Trophoblast cell (in vitro differentiated cells and primary cell): Measurements from ENCODE around the gene ATP5MC2.

Source experiments
- DNase-seq, 2 donors: peaks; one replicate each; pipeline ENCODE4 v3.0.0-alpha.2; 2016
- H2AFZ ChIP-seq: 2 replicates; pipeline ENCODE4 v1.6.1; 2013; ENCODE audit warnings: low read length, moderate library complexity, mild to moderate bottlenecking; ENCODE audit not compliant: insufficient read depth, poor library complexity
- H2AK5ac ChIP-seq: 2 replicates; pipeline ENCODE4 v1.6.1; 2013; ENCODE audit warnings: mild to moderate bottlenecking, low read length
- H2BK120ac ChIP-seq: 2 replicates; pipeline ENCODE4 v1.6.1; 2013; ENCODE audit warnings: low read length, mild to moderate bottlenecking, moderate library complexity; ENCODE audit not compliant: insufficient read depth, poor library complexity
- H2BK12ac ChIP-seq: 2 replicates; pipeline ENCODE4 v1.6.1; 2013; ENCODE audit warnings: mild to moderate bottlenecking, low read length, moderate library complexity
- H2BK5ac ChIP-seq: 2 replicates; pipeline ENCODE4 v1.6.1; 2013; ENCODE audit warnings: low read length, low read depth, moderate library complexity, mild to moderate bottlenecking; ENCODE audit not compliant: poor library complexity
- H3K14ac ChIP-seq: 2 replicates; pipeline ENCODE4 v1.6.1; 2013; ENCODE audit warnings: mild to moderate bottlenecking, low read length
- H3K18ac ChIP-seq: 2 replicates; pipeline ENCODE4 v1.6.1; 2013; ENCODE audit warnings: mild to moderate bottlenecking, low read length
- H3K23ac ChIP-seq: 2 replicates; pipeline ENCODE4 v1.6.1; 2013; ENCODE audit warnings: low read length
- H3K27ac ChIP-seq: 2 replicates; pipeline ENCODE4 v1.5.1; 2013; ENCODE audit warnings: low read depth, mild to moderate bottlenecking, inconsistent platforms, low read length, moderate library complexity
- H3K27me3 ChIP-seq: 2 replicates; pipeline ENCODE4 v1.6.1; 2013; ENCODE audit warnings: inconsistent platforms, mild to moderate bottlenecking, low read length, moderate library complexity; ENCODE audit not compliant: insufficient read depth
- H3K36me3 ChIP-seq, 2 experiments: 1 replicate in 1 of 2; 2 replicates in 1 of 2; pipeline ENCODE4 v1.6.1; 2013; ENCODE audit warnings: low read length in 2 of 2, mild to moderate bottlenecking in 2 of 2, moderate library complexity in 1 of 2; ENCODE audit not compliant: insufficient read depth in 2 of 2, control insufficient read depth in 1 of 2
- H3K4ac ChIP-seq: 2 replicates; pipeline ENCODE4 v1.6.1; 2013; ENCODE audit warnings: low read depth, mild to moderate bottlenecking, low read length, moderate library complexity
- H3K4me1 ChIP-seq, 2 experiments: 1 replicate in 1 of 2; 2 replicates in 1 of 2; pipeline ENCODE4 v1.6.1; 2013; ENCODE audit warnings: low read length in 2 of 2, mild to moderate bottlenecking in 2 of 2, moderate library complexity in 1 of 2; ENCODE audit not compliant: insufficient read depth in 2 of 2, control insufficient read depth in 1 of 2
- H3K4me2 ChIP-seq: 2 replicates; pipeline ENCODE4 v1.6.1; 2013; ENCODE audit warnings: inconsistent platforms, mild to moderate bottlenecking, low read length, moderate library complexity
- H3K4me3 ChIP-seq: 2 replicates; pipeline ENCODE4 v1.5.1; 2013; ENCODE audit warnings: mild to moderate bottlenecking, low read depth, low read length, inconsistent platforms
- H3K79me1 ChIP-seq: one replicate; pipeline ENCODE4 v1.6.1; 2013; ENCODE audit warnings: low read length
- H3K79me2 ChIP-seq: 2 replicates; pipeline ENCODE4 v1.6.1; 2013; ENCODE audit warnings: low read length, mild to moderate bottlenecking; ENCODE audit not compliant: control insufficient read depth, insufficient read depth, poor library complexity
- H3K9ac ChIP-seq: 2 replicates; pipeline ENCODE4 v1.6.1; 2013; ENCODE audit warnings: mild to moderate bottlenecking, low read length
- H3K9me3 ChIP-seq: 2 replicates; pipeline ENCODE4 v1.6.1; 2013; ENCODE audit warnings: low read depth, mild to moderate bottlenecking, control low read depth, inconsistent platforms, low read length; ENCODE audit not compliant: insufficient read depth
- H4K12ac ChIP-seq: 2 replicates; pipeline ENCODE4 v1.6.1; 2013; ENCODE audit warnings: low read depth, mild to moderate bottlenecking, low read length, moderate library complexity
- H4K8ac ChIP-seq: 2 replicates; pipeline ENCODE4 v1.6.1; 2013; ENCODE audit warnings: low read depth, mild to moderate bottlenecking, low read length, moderate library complexity
- H4K91ac ChIP-seq: one replicate; pipeline ENCODE4 v1.6.1; 2013; ENCODE audit warnings: low read depth, mild to moderate bottlenecking, low read length, moderate library complexity
- WGBS: extraction: QIAGEN DNeasy Blood & Tissue Kit; methylation state at CpG from one replicate; pipeline ENCODE4 v1.1.7; 2013; ENCODE audit warnings: missing lambda C conversion rate; ENCODE audit not compliant: insufficient read length, insufficient coverage; ENCODE audit errors: extremely low coverage; 5-methylcytosine and 5-hydroxymethylcytosine counted together

The ATP5MC2 gene

DNA sequence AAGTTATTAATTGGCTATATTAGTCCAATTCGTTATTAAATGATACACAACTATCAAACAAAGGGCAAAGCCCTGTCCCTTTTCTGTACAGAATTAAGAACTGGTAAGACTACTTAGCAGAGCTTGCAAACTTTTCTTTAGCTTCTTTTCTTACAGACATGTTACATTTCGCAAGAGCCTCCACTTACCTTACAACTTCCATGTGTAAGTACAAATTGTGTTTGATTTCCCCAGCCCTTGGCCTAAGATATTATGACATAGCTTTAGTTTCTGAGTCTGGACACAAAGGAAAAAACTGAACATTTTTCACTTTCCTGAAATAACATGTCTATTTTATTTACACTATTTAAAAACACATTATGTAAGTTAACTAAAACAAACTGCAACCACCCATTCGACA is 51.4 kb downstream of the ATP5MC2 start:
- no peak overlapping the region for H4K91ac ChIP-seq
- H3K4me1 ChIP-seq: peaks cover 2 to 8% of the 10 kb centered on the region in 2 experiments
- H2BK5ac ChIP-seq: no peak overlapping the region
- no peak overlapping the region for H3K4ac ChIP-seq
- H4K12ac ChIP-seq: no peak overlapping the region
- no peak overlapping the region for H3K4me2 ChIP-seq
- peaks cover 2% of the 10 kb centered on the region for H3K79me1 ChIP-seq
- no peak overlapping the region for H4K8ac ChIP-seq
- peaks cover 5% of the 10 kb centered on the region for H3K79me2 ChIP-seq
- no peak overlapping the region for H2BK12ac ChIP-seq
- H3K27me3 ChIP-seq: no peaks in the 10 kb centered on the region
- H3K14ac ChIP-seq: no peak overlapping the region
- H2AK5ac ChIP-seq: no peak overlapping the region
- no peak overlapping the region for H3K9ac ChIP-seq
- H3K18ac ChIP-seq: no peak overlapping the region
- DNase-seq: peak in 1 of 2 donors; percentile 7
- no CpG with 5 or more reads among the region's 3 CpGs for WGBS
- no peaks in the 10 kb centered on the region for H3K36me3 ChIP-seq
- H2BK120ac ChIP-seq: no peak overlapping the region
- no peak overlapping the region for H3K23ac ChIP-seq
- H2AFZ ChIP-seq: no peak overlapping the region
- H3K27ac ChIP-seq: no peak overlapping the region
- no peak overlapping the region for H3K4me3 ChIP-seq
- H3K9me3 ChIP-seq: no peaks in the 10 kb centered on the region

DNA sequence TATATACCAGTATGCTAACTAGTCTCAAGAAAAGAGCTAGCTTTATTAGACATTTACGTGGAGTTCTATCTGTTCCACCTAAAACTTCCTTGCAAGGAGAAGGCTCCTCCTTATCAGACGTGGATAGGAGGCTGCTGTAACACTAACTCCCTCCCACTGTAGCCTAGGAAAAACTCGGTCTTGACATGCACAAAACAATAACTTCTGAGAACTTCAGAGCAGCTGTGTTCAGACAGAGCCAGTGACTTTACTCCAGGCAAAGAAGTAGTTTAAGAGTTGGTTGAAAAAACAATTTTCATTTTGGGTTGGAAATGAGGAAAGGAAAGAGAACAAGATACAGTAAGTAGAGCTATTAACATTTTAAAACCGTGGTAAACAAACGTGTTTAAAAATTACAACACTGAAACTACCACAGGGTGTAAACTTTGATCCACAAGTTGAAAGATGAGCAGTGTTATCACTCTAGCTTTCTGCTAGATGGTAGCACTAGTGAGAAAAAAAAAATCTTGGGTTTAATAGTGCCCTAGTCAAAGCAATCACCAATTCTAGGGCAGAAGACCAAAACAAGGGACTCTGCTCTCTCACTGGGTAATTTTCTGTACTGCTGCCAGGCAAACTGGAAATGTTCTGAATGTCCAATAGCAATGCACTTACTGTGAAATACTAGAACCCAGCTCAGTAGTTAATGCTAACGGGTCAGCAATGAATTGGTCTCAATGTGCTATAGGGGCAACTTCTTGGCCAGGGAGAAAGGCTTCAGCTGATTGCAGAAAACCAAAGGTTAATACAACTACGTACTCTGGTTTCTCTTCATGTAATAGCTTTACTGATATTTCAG is 52.1 kb downstream of the ATP5MC2 start:
- Histone ChIP-seq H4K12ac (no peak overlapping the region), H3K27ac (no peak overlapping the region), H3K79me2 (peaks cover 5% of the 10 kb centered on the region), H3K9me3 (no peaks in the 10 kb centered on the region), H3K9ac (no peak overlapping the region), H3K4me3 (no peak overlapping the region), H3K79me1 (peaks cover 2% of the 10 kb centered on the region), H3K4me2 (peak overlapping the region; percentile 20), H3K14ac (no peak overlapping the region), H2BK12ac (no peak overlapping the region), H3K18ac (no peak overlapping the region), H3K36me3 (no peaks in the 10 kb centered on the region), H3K4me1 (peaks cover 2 to 8% of the 10 kb centered on the region in 2 experiments), H2AK5ac (no peak overlapping the region), H2BK120ac (no peak overlapping the region), H2BK5ac (no peak overlapping the region), H4K91ac (no peak overlapping the region), H3K27me3 (no peaks in the 10 kb centered on the region), H3K23ac (no peak overlapping the region), H3K4ac (no peak overlapping the region), H4K8ac (no peak overlapping the region), H2AFZ (no peak overlapping the region)
- WGBS: no CpG with 5 or more reads among the region's 7 CpGs
- no peak for DNase-seq

DNA sequence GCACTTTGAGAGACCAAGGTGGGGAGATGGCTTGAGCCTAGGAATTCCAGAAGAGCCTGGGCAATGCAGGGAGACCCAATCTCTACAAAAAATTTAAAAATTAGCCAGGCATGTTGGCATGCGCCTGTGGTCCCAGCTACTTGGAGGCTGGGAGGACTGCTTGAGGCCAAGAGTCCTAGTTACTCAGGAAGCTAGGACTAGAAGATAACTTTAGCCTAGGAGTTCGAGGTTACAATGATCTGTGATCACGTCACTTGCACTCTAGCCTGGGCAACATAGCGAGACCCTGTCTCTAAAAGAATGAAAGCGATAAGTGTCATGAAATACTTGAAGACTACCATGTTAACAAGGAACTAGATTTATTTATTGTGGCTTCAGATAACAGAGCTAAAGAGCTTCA is 53.2 kb downstream of the ATP5MC2 start:
- Histone ChIP-seq H3K18ac (no peak overlapping the region), H3K4me1 (peaks cover 2 to 8% of the 10 kb centered on the region in 2 experiments), H2BK120ac (no peak overlapping the region), H3K9ac (no peak overlapping the region), H2BK12ac (no peak overlapping the region), H3K79me1 (peaks cover 2% of the 10 kb centered on the region), H2AK5ac (no peak overlapping the region), H4K8ac (no peak overlapping the region), H3K27ac (no peak overlapping the region), H3K23ac (no peak overlapping the region), H4K12ac (no peak overlapping the region), H4K91ac (no peak overlapping the region), H3K4me2 (no peak overlapping the region), H3K79me2 (peaks cover 5% of the 10 kb centered on the region), H2BK5ac (no peak overlapping the region), H3K36me3 (no peaks in the 10 kb centered on the region), H3K4me3 (no peak overlapping the region), H3K27me3 (no peaks in the 10 kb centered on the region), H3K14ac (no peak overlapping the region), H2AFZ (no peak overlapping the region), H3K9me3 (no peaks in the 10 kb centered on the region), H3K4ac (peak overlapping the region; percentile 19)
- WGBS: no CpG with 5 or more reads among the region's 5 CpGs
- DNase-seq: no peak

DNA sequence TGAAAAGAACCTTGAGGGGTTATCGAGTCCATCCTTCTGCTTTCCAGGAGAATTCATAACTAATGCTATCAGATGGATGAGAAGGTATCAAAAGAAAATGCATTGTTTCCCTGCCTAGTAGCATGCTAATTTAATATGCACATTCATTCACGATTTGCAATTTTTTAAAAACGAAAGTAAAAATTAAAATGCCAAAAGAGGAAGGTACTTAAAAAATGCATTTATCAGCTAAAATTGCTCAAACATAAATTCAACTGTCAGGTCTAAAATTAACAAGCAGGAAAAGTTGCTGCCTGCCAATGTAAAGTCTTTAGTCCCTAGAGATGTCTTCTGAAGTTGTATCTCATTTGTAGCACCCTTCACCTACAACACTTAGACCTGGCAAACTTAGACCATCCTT is 57.6 kb downstream of the ATP5MC2 start:
- Histone ChIP-seq H3K4me3 (no peak overlapping the region), H3K4me1 (no peaks in the 10 kb centered on the region), H3K23ac (no peak overlapping the region), H3K79me2 (no peaks in the 10 kb centered on the region), H4K8ac (no peak overlapping the region), H3K27me3 (no peaks in the 10 kb centered on the region), H4K12ac (no peak overlapping the region), H2AFZ (no peak overlapping the region), H3K9ac (no peak overlapping the region), H3K4me2 (no peak overlapping the region), H4K91ac (no peak overlapping the region), H2AK5ac (no peak overlapping the region), H3K9me3 (no peaks in the 10 kb centered on the region), H2BK5ac (no peak overlapping the region), H2BK120ac (no peak overlapping the region), H3K27ac (no peak overlapping the region), H3K79me1 (no peaks in the 10 kb centered on the region), H3K36me3 (peaks cover 0 to 4% of the 10 kb centered on the region in 2 experiments), H2BK12ac (no peak overlapping the region), H3K14ac (no peak overlapping the region), H3K18ac (no peak overlapping the region), H3K4ac (no peak overlapping the region)
- no CpG with 5 or more reads among the region's 3 CpGs for WGBS
- DNase-seq: no peak
